ENCODE measurements around the gene ANAPC1.
"Not testable (repeated sequence)": the region's sequence is repeated elsewhere in the genome, so short reads cannot be mapped to it uniquely, and the experiment has no call there.

DNA sequence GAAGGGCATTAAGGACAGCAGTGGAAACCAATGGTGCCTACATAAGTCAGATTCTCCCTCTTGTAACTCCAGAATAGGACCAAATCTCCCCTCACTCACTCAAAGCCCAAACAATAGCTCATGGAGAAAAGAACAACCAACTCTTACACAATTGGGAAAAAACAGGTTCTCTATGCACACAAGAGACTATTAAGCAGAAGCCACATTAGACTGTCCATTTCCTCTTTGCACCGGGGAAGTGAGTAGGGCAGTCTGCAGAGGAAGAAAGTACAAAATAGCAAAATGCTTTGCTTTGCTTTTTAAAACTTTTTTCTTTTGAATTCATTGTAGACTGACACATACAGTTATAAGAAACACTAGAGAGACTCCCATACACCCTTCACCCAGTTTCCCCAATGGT lies 133.4 kb downstream of the ANAPC1 start:
- TF ChIP-seq POLR2AphosphoS5, CTCF, POLR2A, EP300 (IDR thresholded peaks at IDR 0.05): not testable (repeated sequence)
